Esophagus squamous epithelium (tissue), 4 donors: ENCODE measurements around the gene ABCA1.

ENCODE experiments used
- CTCF ChIP-seq, 6 experiments: fragments of 450-650 bp in 4 of 6; fragments of 200-600 bp in 2 of 6; sonication (generic) in 2 of 6; IDR thresholded peaks; one replicate each; pipeline ENCODE4 v1.5.1; 2016 to 2019; ENCODE audit warnings: antibody characterized with exemption in 6 of 6, mild to moderate bottlenecking in 4 of 6, moderate library complexity in 4 of 6
- POLR2A ChIP-seq, 4 donors: fragments of 450-650 bp; IDR thresholded peaks; one replicate each; pipeline ENCODE4 v1.6.1; 2017; ENCODE audit warnings: antibody characterized with exemption in 4 of 4, mild to moderate bottlenecking in 4 of 4, moderate library complexity in 3 of 4

- TF ChIP-seq CTCF (IDR thresholded peaks at IDR 0.05) (no peak), POLR2A (IDR thresholded peaks at IDR 0.05) (no peak)
Measured at GRCh38 chr9:104850786-104851545, 77.0 kb downstream of the ABCA1 start.
